ENCODE data around the gene SETDB2. TPM values are rescaled to one million over a fixed set of nuclear protein-coding genes. Genes with fewer than 3 reads are reported as not detected.

The SETDB2 gene
- total and polyA plus RNA-seq, 2 of the 13 experiments (the other 11 are each of a cell fraction or from before 2014, with no cell fraction given) = 8.1 to 8.7 TPM

- Histone ChIP-seq H3K9ac (ENCODE audit: insufficient read depth, low read depth, low read length) (no peak overlapping the region), H4K20me1 (ENCODE audit: insufficient read depth, low read length) (no peaks in the 10 kb centered on the region), H2AFZ (ENCODE audit: low read length) (no peak overlapping the region), H3K27ac (ENCODE audit: extremely low read length, insufficient read depth, low read length) (no peak overlapping the region), H3K9me3 (ENCODE audit: low read length) (no peaks in the 10 kb centered on the region), H3K4me3 (replicated peaks in 1 of 3; ENCODE audit: insufficient read depth in 1 of 3, low read depth in 2 of 3, low read length in 3 of 3) (no peak overlapping the region), H3K4me1 (ENCODE audit: insufficient read depth, low read length) (peaks cover 21% of the 10 kb centered on the region), H3K79me2 (ENCODE audit: insufficient read depth, low read length) (no peaks in the 10 kb centered on the region), H3K27me3 (ENCODE audit: control insufficient read depth in 1 of 2, insufficient read depth in 2 of 2, low read length in 2 of 2) (no peaks in the 10 kb centered on the region), H3K36me3 (replicated peaks in 1 of 2; ENCODE audit: control insufficient read depth in 1 of 2, insufficient read depth in 2 of 2, low read length in 2 of 2) (no peaks in the 10 kb centered on the region), H3K4me2 (ENCODE audit: low read depth, low read length) (no peak overlapping the region)
- in situ Hi-C loops (cut with HindIII; ENCODE audit: extremely low pct_ligation_motif_present, low pct_unique_long_range_greater_than_20kb) (no loop called here), intact Hi-C loops (cut with micrococcal nuclease; ENCODE audit: unreplicated experiment) (loop anchor here (5.0 kb wide), 1 partner anchor 46 kb away; no protein-coding TSS in a partner anchor)
- no TSS peak for BruUV-seq (replicated peaks)
- ChIA-PET CTCF (ENCODE audit: low intra/inter-chr PET ratio, low total read pairs) (no interaction called here), POLR2A (no interaction called here)
- no peak for ATAC-seq
- TF ChIP-seq HOXA5 (CRISPR knock-in tag; IDR thresholded peaks at IDR 0.05) (no peak), SP2 (CRISPR knock-in tag; IDR thresholded peaks at IDR 0.05) (no peak), FOXK1 (CRISPR knock-in tag; IDR thresholded peaks at IDR 0.05; ENCODE audit: borderline replicate concordance, low read depth) (no peak), ZBTB7A (CRISPR knock-in tag; IDR thresholded peaks at IDR 0.05) (no peak), RNF219 (CRISPR knock-in tag; IDR thresholded peaks at IDR 0.05) (no peak), ZNF768 (CRISPR knock-in tag; IDR thresholded peaks at IDR 0.05) (no peak), KLF6 (CRISPR knock-in tag; IDR thresholded peaks at IDR 0.05) (no peak), ARNT2 (CRISPR knock-in tag; IDR thresholded peaks at IDR 0.05; ENCODE audit: low read depth) (no peak), TOPORS (CRISPR knock-in tag; IDR thresholded peaks at IDR 0.05) (no peak), ZFP91 (CRISPR knock-in tag; IDR thresholded peaks at IDR 0.05; ENCODE audit: borderline replicate concordance) (no peak)
- no peak for FAIRE-seq
- WGBS (ENCODE audit: low lambda C conversion rate) = 96% methylated on average over 4 of the region's 4 CpGs
- DNase-seq (ENCODE audit: low spot score) = no peak
Measured at GRCh38 chr13:49498206-49498605, 54.1 kb downstream of the SETDB2 start.
